Peyer's patch (tissue), 4 donors: ENCODE measurements around the gene DHRSX.

ENCODE experiments used
- CTCF ChIP-seq, 6 experiments: fragments of 450-650 bp in 4 of 6; fragments of 200-600 bp in 2 of 6; sonication (generic) in 1 of 6; IDR thresholded peaks; one replicate each; pipeline ENCODE4 v1.5.1; 2017 to 2019; ENCODE audit warnings: antibody characterized with exemption in 6 of 6, mild to moderate bottlenecking in 3 of 6, moderate library complexity in 1 of 6
- POLR2A ChIP-seq, 2 donors: fragments of 450-650 bp; IDR thresholded peaks; one replicate each; pipeline ENCODE4 v1.5.1; 2017; ENCODE audit warnings: antibody characterized with exemption in 2 of 2, mild to moderate bottlenecking in 2 of 2, moderate library complexity in 2 of 2

GRCh38 chrX:2536141-2536540 is 35.4 kb upstream of the DHRSX start:
- TF ChIP-seq CTCF (IDR thresholded peaks at IDR 0.05) (no peak), POLR2A (IDR thresholded peaks at IDR 0.05) (no peak)
